HepG2 (cell line): ENCODE measurements around the gene ALB. TPM values are rescaled to one million over a fixed set of nuclear protein-coding genes. Genes with fewer than 3 reads are reported as not detected.

Experiments
- AFF4 ChIP-seq: sonication (generic); formaldehyde crosslinking; IDR thresholded peaks from 2 replicates; pipeline ENCODE4 v1.4.0; 2020; ENCODE audit warnings: missing genetic modification reagents
- ATF6 ChIP-seq: sonication (generic); formaldehyde crosslinking; conservative IDR thresholded peaks from 2 replicates; pipeline ENCODE4 v1.4.0; 2020; ENCODE audit warnings: missing genetic modification reagents
- GPN1 ChIP-seq: sonication (generic); formaldehyde crosslinking; IDR thresholded peaks from 2 replicates; pipeline ENCODE4 v1.5.1; 2020; ENCODE audit warnings: missing genetic modification reagents, borderline replicate concordance
- HOXA9 ChIP-seq: sonication (generic); formaldehyde crosslinking; IDR thresholded peaks from 2 replicates; pipeline ENCODE4 v1.8.1; 2022; ENCODE audit warnings: missing genetic modification reagents, mild to moderate bottlenecking, moderate library complexity, borderline replicate concordance
- MBD4 ChIP-seq: IDR thresholded peaks from 2 replicates; pipeline ENCODE4 v1.6.1; 2012; ENCODE audit warnings: low read length, inconsistent platforms, borderline replicate concordance
- POLR2AphosphoS5 ChIP-seq: IDR thresholded peaks from 2 replicates; pipeline ENCODE4 v1.6.1; 2012; ENCODE audit warnings: low read depth, low read length
- REPIN1 ChIP-seq: sonication (generic); formaldehyde crosslinking; IDR thresholded peaks from 2 replicates; pipeline ENCODE4 v1.8.0; 2022; ENCODE audit warnings: missing genetic modification reagents, low read depth, mild to moderate bottlenecking, borderline replicate concordance
- SSRP1 ChIP-seq: IDR thresholded peaks from 2 replicates; pipeline ENCODE4 v1.6.1; 2016; ENCODE audit warnings: control low read depth
- ZBTB37 ChIP-seq: sonication (generic); formaldehyde crosslinking; IDR thresholded peaks from 2 replicates; pipeline ENCODE4 v1.4.0; 2020; ENCODE audit warnings: mild to moderate bottlenecking, missing genetic modification reagents
- ZHX2 ChIP-seq, 2 experiments: sonication (generic) in 1 of 2; formaldehyde crosslinking in 1 of 2; IDR thresholded peaks; 2 replicates each; pipeline versions ENCODE4 v1.6.1 to v1.9.0; 2014 to 2022; ENCODE audit warnings: antibody characterized with exemption in 1 of 2, borderline replicate concordance in 1 of 2, inconsistent platforms in 1 of 2, low read depth in 1 of 2, missing genetic modification reagents in 1 of 2
- ZNF3 ChIP-seq: IDR thresholded peaks from 2 replicates; pipeline ENCODE4 v1.7.0; 2017; ENCODE audit warnings: inconsistent platforms
- ZNF335 ChIP-seq: sonication (generic); formaldehyde crosslinking; IDR thresholded peaks from 2 replicates; pipeline ENCODE4 v1.4.0; 2020; ENCODE audit warnings: missing genetic modification reagents
- ZNF362 ChIP-seq: sonication (generic); formaldehyde crosslinking; IDR thresholded peaks from 2 replicates; pipeline ENCODE4 v1.4.0; 2020; ENCODE audit warnings: missing genetic modification reagents, mild to moderate bottlenecking, borderline replicate concordance
- ZNF768 ChIP-seq: sonication (generic); formaldehyde crosslinking; IDR thresholded peaks from 2 replicates; pipeline ENCODE4 v1.4.0; 2020; ENCODE audit warnings: missing genetic modification reagents
- polyA plus RNA-seq, 8 experiments: library from polyadenylated mRNA; depleted of rRNA in 3 of 8; stranded (reverse) in 7 of 8; unstranded in 1 of 8; fragments of >200 nt; fragmentation: Illumina TruSeq in 4 of 8; extraction: Trizol in 4 of 8; gene quantifications; 2 replicates each; pipeline versions ENCODE4 v1.2.1 to v1.2.3, GENCODE V29; 2011 to 2016; ENCODE audit warnings: low read depth in 4 of 8, missing spikeins in 1 of 8, mixed read lengths in 1 of 8; ENCODE audit not compliant: insufficient read depth in 1 of 8
- total RNA-seq, 5 experiments: library from RNA; depleted of rRNA; stranded (reverse); fragments of >200 nt; fragmentation: Illumina TruSeq; extraction: Trizol; gene quantifications; 2 replicates each; pipeline ENCODE4 v1.2.3, GENCODE V29; 2016; ENCODE audit warnings: low read depth in 1 of 5

ALB gene
- total and polyA plus RNA-seq, 2 of the 13 experiments (the other 11 are each of a cell fraction or from before 2014, with no cell fraction given), result 22,259 to 22,625 TPM

GRCh38 chr4:73443224-73443623, 39.1 kb downstream of the ALB start (continued):
- TF ChIP-seq AFF4 (CRISPR knock-in tag) (peak; percentile 77; the same call in 1 of the 2 replicates), SSRP1 (0 out of 2 replicates have a peak, but pooled peaks have one; percentile 52), HOXA9 (CRISPR knock-in tag) (no peak), ZNF362 (CRISPR knock-in tag) (no peak), ZNF768 (no peak), MBD4 (peak; percentile 81; the same call in 1 of the 2 replicates), POLR2AphosphoS5 (peak; percentile 56), ZHX2 (IDR thresholded peaks at IDR 0.05; ENCODE audit: low read depth) (no peak), ZHX2 (CRISPR knock-in tag; IDR thresholded peaks at IDR 0.05; ENCODE audit: borderline replicate concordance) (no peak), ZNF335 (CRISPR knock-in tag) (no peak), ZBTB37 (CRISPR knock-in tag) (no peak), REPIN1 (CRISPR knock-in tag) (no peak), ZNF3 (CRISPR knock-in tag) (no peak), ATF6 (CRISPR knock-in tag) (no peak), GPN1 (CRISPR knock-in tag) (no peak)
